Hepatic stellate cell (primary cell): ENCODE measurements around the gene UBAP1.
"Not testable (repeated sequence)": the region's sequence is repeated elsewhere in the genome, so short reads cannot be mapped to it uniquely, and the experiment has no call there.

Experiments
- DNase-seq: peaks from one replicate; pipeline ENCODE4 v3.0.0; 2011; ENCODE audit warnings: low spot score

Gene UBAP1

DNA sequence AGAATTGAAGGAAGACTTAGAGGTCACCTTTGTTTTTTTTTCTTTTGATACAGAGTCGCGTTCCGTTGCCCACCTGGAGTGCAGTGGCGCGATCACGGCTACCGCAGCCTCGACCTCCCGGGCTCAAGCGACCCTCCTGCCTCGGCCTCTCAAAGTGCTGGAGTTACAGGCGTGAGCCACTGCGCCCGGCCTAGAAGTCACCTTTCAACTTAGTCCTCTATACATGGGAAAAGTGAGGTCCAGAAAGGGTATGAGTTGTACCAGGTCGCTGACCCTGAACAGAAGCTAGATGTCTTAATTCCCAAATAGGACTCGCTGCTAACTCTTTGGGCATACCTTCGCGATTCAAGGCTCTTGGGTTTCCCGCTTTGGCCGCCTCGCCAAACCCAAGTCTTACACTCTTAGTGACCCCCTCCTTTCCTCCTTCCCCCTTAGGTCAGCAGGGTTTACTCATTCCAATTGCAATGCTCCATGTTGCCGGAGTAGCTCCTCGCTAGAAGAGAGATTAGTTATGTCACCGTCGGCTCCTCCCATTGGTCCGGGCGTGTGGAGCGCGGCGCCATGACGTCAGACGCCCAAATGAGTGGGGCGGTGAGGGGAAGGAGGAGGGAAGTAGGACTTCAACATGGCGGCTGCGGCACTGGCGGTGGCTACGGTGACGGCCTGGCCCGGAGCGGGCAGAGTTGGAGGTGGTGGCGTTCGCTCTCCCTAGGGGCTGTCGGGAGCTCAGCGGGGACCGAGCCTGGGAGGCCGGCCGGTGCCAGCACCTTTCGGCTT lies at the start of gene UBAP1:
Gene UBAP1 (plus strand): TSS at position 608 of the 777 bp plus-strand sequence. CDS start 41,872 bp downstream, outside the sequence.
- peak; percentile 97 for DNase-seq

DNA sequence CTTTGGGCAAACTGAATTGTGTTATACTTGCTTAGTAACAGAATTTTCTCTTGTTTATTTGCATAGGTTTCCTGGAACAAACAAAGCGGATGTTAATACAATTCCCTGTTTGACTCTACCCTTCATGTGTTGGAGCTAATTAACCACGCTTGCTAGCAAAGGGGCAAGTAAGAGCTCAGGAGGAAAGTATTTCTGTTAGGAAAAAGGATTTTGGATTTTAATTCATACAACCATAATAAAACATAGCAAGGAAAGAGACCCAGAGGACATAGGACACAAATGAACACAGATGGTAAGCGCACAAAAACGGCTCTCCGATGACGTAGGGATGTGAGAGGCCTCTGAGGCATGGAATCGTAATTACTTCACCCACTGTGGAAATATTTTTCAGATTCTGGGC lies 47.3 kb upstream of the UBAP1 start:
- DNase-seq: no peak

DNA sequence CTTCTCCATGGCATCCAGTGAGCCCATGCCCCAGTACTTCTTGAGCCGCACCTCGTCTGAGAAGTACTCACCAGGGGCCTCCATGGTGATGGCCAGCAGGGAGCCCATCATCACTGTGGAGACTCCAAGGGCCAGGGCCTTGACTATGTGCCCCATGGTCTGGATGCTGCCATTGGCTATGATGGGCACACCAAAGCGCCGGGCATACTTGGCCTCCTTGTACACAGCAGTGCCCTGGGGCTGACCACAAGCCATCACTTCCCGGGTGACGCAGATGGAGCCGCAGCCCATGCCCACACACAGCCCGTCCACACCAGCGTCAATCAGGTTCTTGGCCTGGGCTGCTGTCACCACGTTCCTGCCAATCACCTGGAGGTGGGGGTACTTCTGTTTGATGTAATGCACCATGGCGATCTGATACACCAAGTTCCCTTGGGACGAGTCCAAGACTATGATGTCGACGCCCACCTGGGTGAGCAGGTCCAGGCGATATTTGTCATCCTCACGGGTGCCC lies 45.4 kb upstream of the UBAP1 start:
- no peak for DNase-seq

DNA sequence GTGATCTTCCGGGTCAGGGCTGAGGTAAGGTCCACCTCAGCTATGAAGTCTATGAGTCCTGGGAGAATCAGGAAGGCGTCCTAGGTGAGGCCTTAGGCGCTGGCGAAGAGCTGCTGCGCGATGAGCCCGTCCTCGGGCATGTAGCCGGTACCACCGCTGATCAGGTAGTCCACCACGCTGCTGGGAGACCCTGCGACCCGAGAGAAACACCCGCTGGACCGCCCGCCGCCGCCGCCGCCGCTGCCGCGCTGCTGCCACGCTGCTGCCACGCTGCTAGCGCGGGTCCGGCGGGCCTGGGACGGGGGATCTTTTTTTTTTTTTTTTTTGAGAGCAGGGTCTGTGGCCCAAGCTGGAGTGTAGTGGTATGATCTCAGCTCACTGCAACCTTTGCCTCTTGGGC lies 44.3 kb upstream of the UBAP1 start:
- no peak for DNase-seq

DNA sequence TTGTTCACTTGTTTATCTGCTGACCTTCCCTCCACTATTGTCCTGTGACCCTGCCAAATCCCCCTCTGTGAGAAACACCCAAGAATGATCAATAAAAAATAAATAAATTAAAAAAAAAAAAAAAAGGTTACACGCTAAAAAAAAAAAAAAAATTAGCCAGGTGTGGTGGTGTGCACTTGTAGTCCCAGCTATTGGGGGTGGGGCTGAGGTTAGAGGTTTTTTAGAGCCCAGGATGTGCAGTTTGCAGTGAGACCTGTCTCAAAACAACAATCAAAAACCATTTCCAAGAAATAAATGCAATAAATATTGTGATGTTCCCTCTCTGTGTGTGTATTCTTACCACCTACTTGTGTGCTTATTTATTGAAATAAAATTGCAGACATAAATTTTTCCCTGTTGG lies 40.2 kb upstream of the UBAP1 start:
- DNase-seq: not testable (repeated sequence)

DNA sequence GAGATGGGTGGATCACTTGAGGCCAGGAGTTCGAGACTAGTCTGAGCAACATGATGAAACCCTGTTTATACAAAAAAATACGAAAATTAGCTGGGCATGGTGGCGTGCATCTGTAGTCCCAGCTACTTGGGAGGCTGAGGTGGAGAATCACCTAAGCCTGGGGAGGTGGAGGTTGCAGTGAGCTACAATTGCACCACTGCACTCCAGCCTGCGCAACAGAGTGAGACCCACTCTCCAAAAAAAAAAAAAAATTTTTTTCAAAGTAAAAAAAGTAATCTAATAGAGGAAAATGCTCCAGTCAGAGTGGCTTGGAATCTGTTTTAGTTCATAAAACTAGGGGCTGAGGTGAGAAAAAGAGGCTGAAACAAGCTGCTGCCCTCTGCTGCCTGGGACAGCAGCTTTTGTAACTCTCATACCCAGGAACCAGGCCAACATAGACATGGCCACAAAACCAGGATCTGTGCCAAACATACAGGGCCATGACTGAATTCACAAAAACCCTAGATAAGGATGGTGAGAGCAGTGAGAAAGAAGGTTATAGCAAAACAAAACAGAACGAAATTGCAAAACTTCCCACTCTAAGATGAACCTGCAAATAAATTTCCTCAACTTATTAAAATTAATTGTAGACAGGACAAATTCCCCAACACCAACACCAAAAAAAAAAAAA lies 39.2 kb upstream of the UBAP1 start:
- peak; percentile 82 for DNase-seq

DNA sequence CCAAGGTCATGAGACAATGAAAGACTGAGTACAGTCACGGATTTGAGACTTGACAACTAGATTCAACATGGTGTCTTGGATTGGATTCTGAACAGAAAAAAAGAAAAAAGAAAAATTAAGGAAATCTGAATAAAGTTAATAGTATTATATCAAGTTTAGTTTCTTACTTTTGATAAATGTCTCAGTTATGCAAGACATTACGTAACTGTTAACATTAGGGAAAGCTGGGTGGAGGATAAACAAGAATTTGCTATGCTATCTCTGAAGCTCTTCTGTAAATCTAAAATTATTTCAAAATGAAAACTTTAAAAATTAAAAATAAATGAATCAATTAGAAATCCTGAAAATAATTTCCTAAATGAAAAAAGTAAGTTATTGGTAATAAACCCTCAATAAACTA lies 38.0 kb upstream of the UBAP1 start:
- no peak for DNase-seq

DNA sequence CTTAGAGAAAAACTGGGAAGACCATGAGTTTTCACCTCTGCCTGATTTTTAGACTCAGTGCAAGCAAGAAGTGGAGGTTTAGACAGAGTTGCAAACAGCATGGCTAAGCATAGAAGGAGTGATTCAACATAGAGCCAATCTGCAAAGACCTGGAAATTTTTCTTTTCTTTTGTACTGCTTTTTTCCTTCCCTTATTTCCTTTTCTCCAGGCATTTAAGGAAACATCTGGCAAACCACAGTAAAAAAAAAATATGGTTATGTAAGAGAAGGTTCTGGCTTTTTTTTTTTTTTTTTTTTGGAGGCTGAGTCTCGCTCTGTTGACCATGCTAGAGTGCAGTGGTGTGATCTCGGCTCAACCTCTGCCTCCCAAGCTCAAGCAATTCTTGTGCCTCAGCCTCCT lies 35.7 kb upstream of the UBAP1 start:
- no peak for DNase-seq

DNA sequence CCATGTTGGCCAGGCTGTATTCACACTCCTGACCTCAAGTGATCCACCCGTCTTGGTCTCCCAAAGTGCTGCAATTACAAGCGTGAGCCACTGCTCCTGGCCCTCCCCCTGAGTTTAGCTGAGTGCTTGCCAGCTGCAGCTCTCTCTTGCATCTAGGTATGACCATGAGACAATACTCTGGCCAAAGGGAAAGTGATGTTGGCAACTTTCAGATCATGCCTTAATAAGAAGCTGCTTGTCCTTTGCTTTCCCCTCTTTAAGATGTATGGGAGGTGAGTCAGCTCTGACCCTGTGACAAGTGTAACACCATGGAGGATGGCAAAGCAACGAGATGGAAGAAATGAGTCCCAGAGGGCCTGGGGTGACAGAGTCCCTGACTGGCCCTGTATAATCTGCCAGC lies 33.7 kb upstream of the UBAP1 start:
- DNase-seq: peak; percentile 10

DNA sequence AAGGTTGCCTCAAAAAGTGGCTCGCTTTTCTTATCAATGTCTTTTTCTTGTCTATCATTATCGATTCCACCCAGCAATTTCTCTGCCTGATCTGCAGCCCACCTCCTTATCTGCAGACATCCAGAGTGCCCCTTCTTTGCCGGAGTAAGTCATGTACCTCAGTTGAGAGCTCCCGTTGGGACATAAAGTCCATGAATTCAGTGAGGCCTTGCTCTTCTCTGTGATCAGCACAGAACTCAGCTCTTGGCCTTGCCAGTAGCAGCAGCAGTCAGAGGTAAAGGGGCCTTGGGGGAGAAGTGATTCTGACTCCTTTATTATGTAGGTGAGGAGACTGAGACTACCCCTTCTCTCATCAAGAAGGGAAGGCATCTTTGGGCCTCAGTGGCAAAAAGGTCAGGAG lies 27.4 kb upstream of the UBAP1 start:
- no peak for DNase-seq

DNA sequence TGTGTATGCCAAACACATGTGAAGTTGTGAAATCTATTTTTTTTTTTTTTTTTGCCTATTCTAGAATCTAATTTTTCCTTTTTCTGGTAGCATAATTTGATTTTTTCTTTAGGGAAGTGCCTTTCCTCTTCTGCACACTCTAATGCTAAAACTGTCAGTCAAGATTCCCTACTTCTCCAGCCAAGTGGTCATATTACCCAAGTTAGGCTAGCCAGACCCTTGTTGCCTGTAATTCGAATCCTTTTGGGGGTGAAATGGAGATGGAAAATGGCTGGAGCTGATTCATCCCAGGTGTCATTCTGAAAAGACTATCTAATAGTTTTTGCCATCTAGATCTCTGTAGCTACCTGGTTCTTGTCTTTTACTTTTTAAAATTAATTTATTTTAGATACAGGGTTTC lies 24.8 kb upstream of the UBAP1 start:
- no peak for DNase-seq

DNA sequence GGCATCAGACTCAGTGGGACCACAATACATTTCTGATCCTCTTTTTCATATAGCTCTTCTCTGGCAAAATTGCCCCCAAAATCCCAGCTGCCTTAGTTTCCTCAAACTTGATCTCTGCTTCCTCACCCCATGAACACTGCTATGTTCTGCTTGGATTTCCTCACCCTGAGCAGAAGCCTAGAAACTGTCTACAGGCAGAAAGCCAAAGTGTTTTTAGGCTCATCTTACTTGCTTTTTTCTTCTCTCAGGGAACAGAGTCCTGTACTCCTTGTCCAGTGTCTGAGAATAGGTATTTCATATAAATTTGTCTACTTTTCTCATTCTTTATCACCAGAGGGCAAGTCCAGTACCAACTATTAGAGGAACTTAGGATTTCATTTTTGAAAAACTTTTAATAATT lies 21.5 kb upstream of the UBAP1 start:
- DNase-seq: no peak

DNA sequence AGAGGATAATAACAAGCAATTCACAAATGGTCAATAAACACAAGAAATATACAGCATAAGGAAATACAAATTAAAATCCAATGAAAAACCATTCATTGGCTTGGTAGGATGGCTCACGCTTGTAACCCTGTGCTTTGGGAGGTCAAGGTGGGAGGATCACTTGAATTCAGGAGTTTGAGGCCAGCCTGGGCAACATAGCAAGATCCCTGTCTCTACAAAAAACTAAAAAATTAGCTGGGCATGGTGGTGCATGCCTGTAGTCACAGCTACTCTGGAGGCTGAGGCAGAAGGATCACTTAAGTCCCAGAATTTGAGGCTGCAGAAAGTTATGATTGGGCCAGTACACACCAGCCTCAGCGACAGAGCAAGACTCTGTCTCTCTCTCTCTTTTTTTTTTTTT lies 20.9 kb upstream of the UBAP1 start:
- DNase-seq: no peak

DNA sequence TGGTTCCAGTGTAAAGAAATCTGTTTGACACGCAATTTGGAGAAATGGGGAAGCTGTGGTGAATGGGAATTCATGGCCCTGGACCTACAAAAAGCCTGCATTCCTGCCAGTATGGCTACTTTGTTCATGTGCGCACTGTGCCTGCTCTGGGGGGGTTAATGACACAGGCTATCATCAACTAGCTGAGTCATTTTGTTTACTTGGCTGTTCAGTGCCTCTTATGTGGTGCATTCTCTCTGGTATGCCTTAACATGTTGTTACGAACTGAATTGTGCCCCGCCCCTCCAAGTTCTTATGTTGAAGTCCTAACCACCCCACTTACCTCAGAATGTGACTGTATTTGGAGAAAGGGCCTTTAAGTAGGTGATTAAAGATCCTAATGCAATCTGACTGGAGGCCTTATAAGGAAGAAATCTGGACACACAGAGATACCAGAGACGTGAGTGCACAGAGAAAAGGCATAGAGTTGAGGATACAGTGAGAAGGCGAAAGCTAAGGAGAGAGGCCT lies 20.4 kb upstream of the UBAP1 start:
- no peak for DNase-seq

DNA sequence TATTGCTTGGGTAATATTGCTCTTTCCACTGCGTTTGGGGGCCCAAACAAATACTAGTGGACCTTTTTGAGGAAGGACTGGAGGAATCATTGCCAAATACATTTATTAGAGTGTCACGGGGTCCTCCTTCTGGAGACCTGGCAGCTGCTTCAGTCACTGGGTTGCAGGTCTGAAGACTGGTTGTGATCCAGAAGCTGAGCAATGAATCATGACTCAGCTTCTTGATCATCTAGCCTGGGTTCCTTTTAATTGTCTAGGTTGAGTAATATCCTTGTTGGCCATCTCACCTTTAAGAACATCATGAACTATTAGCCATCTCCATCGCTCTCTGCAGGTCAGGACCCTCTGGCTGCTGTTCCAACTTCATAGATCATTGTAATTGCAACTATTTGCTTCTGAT lies 15.4 kb upstream of the UBAP1 start:
- no peak for DNase-seq

DNA sequence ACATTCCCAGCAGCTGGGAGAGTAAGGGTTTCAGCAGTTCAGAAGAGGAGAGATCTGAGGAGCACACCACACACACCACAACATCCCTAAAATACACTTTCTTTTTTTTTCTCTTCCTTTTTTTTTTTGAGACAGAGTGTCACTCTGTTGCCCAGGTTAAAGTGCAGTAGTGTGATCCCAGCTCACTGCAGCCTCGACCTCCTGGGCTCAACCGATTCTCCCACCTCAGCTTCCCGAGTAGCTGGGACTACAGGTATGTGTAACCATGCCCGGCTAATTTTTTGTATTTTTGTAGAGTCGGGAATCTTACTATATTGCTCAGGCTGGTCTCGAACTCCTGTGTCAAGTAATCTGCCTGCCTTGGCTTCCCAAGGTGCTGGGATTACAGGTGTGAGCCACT lies 9.7 kb upstream of the UBAP1 start:
- DNase-seq: no peak

DNA sequence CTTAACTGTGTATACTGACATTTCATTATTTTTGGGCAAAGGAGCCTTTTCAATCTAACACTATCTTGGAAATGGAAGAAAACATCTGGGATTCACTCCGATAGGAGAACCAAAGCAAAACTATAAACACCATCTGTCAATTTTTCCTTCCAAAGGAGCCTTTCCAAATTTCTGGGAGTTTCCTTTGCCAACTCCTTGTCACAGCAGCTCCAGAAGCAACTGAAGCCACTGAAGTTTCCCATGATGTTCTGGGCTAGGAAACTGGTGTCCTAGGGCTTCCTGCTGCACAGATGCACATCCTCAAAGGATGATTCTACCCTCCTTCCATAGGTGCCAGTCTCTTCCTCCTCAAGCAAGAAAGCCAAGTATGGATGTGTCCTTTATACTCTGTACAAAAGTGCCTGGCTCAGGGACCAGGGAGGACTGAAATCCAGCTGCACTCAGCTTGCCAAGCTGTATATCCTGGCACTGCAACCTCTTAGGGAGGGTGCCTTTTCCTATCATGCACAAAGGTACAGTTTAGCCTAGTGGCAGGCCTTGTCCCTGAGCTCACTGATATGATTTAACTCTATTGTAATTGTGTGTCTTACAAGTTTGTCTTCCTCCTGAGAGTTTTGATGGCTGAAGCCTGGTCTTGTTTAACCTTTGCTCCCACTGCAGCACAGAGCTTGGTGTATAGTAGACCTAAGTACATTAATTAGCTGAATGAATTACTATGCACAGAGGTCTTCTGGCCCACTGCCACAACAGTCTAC lies 8.4 kb upstream of the UBAP1 start:
- DNase-seq: no peak

DNA sequence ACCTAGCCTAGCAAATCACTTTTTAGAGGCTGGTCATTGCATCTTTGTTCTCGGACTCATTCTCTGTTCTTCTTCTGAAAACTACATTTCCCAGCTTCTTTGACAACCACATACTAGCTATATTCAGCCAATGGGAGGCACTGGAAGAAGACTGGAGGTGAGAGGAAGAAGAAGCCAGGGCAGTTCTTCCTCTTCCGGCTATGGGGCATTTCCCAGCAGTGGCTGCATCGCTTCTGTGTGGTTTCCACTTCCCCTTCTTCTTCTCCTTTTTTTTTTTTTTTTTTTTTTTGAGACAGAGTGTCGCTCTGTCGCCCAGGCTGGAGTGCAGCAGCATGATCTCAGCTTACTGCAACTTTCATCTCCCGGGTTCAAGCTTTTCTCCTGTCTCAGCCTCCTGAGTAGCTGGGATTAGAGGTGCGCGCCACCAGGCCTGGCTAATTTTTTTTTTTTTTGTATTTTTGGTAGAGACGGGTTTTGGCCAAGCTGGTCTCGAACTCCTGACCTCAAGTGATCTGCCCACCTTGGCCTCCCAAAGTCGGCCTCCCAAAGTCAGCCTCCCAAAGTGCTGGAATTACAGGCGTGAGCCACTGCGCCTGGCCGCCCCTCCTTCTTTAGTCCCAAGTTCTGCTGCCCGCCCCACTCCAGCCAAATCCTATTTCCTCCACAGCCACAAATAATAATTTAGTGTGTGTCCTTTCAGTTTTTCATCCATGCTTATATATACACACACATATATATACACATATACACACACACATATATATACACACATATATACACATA lies 6.9 kb upstream of the UBAP1 start:
- DNase-seq: no peak

DNA sequence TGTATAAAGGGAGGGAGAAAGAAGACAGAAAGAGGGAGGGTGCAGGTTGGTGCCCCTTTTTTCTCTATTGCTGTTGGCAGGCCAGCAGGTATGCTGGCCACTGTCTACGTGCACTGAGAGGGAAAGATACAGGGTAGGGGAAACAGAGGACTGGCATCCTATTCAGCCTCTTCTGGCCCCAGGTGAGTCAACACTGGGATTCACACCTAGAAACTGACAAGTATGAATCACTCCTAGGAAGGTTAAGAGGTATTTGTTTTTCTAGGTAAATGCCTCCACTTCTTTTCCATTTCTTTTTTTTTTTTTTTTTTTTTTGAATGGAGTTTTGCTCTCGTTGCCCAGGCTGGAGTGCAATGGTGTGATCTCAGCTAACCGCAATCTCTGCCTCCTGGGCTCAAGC lies 2.8 kb upstream of the UBAP1 start:
- DNase-seq: no peak

DNA sequence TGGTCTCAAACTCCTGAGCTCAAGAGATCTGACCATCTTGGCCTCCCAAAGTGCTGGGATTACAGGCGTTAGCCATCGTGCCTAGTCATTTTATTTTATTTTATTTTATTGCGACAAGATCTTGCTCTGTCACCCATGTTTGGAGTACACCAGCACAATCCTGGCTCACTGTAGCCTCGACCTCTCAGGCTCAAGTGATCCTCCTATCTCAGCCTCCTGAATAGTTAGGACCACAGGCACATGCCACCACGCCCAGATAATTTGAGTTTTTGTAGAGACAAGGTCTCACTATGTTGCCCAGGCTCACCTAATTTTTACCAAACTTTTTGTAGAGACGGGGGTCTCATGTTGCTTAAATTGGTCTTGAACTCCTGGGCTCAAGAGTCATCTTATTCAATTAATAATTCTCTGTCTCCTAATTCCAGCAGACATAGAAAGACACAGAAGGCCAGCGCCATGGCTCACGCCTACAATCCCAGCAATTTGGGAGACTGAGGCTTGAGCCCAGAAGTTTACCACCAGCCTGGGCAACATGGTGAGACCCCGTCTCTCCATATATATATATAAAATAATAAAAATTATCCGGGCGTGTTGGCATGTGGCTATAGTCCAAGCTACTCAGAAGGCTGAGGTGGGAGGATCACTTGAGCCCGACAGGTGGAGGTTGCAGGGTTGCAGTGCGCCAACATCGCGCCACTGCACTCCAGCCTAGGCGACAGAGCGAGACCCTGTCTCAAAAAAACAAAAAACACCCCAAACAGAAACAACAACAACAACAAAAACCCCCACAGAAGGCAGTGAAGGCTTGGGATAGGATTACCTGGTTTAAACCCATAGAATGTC lies 1.0 kb upstream of the UBAP1 start:
- no peak for DNase-seq
